T1000 (cell line): Measurements from ENCODE around the gene TPO.

ENCODE experiments used
- DNase-seq: peaks from one replicate; lab custom pipeline; 2025; ENCODE audit warnings: mixed read lengths; lab: John Stamatoyannopoulos, UW

Gene TPO

DNA sequence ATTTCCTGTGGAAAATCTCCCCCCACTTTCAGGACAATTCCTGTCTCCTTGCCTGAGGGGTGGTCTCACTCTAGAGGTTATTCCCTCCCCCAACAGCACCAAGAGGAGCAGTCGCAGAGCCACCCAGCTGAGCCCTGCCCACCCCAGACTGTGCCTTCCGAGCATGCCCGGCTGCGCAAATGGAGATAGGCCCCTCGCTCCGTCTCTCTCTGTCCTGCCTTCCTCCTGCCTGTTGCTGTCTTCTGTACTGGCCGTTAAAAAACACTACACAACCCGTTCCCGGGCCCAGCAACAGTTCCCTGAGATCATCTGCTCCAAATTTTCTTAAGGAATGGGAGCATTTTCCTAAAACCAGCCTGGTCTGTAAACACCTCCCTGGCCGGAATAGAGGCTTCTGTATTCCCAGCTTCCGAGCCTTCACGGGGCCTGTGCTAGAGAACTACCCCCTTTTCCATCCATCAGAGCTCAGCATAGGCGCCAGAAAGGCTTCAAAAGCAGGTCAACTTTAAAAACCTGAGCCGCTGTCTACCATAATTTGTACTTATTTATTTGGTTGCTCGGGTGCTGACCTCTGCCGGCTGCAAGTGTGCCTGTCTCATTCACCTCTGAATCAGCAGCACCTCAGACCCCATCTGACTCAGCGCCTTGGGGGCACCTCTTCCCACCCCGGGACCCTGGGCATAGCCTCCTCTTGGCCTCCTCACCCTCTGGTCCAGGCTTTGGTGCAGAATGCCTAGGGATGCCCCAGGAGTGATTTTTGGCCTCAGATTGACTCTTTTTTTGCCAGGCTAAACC is 171.6 kb downstream of the TPO start:
- DNase-seq, result no peak

DNA sequence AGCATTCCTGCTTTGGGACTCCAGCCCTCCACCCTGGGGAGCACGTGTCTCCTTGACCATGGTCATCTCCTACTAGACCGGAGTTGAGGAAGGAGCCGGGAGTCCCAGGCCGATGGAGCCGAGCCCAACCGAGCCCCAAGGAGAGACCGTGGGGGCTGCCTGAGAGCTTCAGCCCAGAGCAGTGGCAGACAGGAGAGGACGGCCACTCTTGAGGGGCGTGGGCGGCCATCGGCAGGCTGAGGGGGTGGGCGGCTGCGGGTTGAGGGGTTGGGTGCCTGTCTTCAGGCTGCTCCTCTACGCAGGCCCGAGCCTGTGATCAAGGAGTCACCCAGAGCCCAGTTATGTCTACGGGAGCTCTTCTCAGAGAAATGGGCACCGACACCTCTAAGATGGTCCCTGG is 172.4 kb downstream of the TPO start:
- DNase-seq, result no peak

DNA sequence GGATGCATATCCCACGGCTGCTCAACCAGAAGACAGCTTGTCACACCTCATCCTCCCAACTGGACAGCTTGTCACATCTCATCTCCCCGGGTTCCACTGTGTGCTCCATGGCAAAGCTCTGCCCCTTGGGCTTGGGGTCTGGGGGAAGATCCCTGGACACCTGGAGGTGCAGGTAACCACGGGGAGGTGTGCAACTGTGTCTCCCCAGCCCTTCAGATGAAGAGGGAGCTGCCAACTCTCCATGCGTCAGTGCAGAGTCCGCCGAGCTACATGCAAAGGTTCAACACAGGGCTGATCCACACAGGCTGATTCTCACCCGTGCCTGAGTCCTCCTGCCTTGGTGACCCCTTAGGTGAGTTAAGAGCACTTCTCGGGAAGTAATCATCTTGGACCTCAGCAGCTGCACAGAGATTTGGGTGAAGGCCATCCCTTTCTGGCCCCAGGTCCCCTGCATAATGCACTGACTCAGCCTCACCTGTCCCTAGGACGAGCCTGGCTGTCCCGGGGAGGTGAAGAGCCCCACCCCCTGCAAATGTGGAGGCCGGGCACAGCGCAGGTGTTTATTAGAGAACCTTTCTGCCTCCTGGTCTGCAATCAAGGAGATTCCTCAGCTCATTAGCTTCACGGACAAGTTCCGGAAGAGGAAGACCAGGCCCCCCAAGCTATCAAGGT is 173.1 kb downstream of the TPO start:
- no peak for DNase-seq

DNA sequence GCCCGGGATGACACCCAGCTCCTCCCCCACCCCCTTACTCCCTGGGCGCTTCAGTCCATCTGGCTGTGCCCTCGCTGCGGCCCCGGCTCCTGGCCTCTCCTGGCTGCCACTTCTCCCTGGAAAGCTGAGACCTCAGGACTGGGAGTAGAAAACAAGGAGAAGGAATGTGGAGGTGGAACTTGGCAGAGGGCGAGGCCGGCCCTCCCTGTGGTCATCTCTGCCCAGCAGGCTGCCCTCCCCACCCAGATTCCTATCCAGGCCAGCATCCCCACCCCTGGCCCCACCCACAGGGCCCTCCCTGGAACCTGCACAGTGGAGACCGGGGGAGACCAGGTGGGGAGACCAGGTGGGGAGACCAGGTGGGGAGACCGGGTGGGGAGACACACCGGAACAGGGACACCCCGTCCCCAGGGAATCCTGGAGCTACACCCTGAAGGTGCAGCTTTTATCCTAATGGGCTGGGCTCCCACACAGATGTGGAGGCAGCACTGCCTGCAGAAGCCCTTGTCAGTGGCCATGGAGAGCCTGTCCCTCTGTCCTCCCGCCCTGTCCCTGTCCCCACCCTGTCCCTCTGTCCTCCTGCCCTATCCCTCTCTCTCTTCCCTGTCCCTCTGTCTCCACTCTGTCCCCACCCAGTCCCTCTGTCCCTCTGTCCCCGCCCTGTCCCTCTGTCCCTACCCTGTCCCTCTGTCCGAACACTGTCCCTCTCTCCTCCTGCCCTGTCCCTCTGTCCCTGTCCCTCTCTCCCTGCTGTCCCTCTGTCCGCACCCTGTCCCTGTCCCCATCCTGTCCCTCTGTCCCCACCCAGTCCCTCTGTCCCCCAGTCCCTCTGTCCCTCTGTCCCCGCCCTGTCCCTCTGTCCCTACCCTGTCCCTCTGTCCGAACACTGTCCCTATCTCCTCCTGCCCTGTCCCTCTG is 173.9 kb downstream of the TPO start:
- DNase-seq, result no peak

DNA sequence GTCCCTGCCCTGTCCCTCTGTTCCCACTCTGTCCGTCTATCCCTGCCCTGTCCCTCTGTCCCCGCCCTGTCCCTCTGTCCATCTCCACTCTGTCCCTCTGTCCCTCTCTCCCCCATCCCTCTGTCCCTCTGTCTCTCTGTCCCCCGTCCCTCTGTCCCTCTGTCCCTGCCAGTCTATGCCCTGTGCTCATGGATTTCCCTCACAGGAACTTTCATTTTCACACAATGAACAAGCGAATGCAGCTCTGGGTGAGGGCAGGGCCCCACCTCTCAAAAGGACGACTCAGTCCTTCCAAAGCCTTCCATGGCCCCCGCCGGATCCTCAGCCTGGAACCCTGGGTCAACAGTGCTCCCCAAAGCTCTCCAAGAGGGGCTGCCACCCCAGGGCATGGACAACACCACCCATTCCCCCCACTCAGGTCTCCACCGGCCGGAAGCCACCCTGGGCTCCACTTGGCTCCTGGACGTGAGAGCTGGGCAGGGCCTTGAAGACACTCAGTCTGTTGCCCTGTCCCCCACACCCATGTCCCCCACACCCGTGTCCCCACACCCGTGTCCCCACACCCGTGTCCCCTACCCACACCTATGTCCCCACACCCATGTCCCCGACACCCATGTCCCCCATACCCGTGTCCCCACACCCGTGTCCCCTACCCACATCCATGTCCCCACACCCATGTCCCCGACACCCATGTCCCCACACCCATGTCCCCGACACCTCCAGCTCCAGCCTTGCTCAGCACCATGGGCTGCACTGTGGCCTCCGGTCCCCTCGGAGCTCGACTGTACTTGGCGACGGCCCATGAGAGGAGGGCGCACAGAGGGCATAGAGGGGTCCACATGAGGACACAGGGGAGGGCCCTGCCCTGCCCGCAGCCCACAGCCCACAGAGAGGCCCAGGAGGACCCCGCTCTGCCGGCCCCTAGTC is 175.1 kb downstream of the TPO start:
- no peak for DNase-seq

DNA sequence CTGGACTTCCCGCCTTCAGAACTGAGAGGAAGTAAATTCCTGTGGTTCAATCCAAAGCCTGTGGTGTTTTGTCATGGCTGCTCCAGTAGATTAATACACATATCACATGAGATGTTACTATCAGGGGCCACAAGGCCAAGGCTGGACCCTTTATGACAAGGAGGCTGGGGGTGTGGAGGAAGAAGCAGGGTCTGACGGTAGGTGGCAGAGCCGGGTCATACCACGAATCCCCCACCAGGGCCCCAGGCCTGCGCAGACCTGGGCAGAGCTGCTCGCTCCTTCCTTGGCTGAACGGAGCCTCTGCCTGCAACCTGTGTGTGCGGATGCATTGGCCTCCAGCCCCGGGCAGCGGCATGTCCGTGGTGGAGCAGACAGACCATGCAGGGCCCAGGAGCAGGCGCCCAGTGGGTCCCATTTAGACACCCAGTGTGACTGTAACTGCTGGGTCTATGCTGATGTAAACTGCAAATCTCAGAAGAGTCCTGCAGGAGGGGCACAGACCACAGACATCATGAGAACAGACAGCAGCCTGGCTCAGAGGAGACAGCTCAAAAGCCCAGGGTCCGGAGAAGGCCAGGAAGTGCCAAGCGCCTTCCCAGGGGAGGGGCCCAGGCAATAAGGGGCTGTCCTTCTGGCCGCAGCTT is 175.8 kb downstream of the TPO start:
- no peak for DNase-seq

DNA sequence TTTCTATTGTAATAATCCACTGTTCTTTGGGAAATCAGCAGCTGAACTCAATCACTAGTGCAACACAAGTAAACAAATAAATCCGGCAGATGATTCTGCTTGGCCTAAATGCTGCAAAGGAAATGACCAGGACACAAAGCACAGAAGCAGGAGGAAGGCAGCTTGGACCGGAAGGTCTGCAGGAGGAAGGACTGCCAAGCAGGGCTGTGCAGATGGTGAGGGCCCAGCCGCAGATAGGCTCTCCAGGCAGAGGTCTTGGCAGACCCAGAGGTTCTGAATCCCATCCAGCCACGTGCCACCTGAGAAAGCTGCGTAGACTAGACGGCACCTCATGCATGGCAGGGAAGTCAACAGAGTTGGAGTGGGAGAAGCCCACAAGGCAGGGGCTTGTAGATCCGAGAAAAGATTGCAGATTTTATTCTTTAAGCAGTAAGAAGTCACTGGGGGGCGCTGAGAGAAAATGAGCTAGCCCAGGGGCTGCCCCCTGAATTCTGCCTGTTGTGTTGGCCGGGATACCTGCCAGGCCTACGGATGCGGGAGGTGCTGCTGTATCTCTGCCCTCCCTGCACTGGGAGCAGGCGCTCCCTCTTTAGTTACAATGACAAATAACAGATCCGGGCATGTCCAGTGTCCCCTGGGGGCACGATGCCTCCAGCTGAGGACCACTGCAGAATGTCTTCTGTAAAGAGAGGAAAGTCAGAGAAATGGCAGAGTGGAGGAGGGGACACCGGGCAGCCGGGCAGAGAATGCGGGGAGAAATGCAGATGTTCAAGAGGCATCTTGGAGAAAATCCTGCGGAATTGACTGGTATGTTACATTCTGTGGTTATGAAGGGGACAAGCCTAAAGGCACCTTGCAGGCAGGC is 177.6 kb downstream of the TPO start:
- DNase-seq, result no peak

DNA sequence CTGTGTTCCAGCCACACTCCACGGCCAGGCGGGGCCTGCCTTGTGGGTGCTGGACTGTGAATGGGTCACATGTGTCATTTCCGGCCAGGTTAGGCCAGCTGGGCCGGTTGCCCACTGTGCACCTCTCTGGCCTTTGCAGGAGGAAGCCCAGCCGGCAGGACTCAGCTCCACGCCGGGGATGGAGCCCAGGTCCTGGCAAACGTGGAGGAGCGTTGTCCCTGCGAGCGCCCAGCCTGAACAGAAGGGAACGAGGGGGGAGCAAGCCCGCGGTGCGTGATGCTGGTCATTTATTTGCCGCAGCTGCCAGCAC is 178.2 kb downstream of the TPO start:
- DNase-seq, result no peak
